Caco-2 (cell line): ENCODE measurements around the gene SNAPC4. TPM values are rescaled to one million over a fixed set of nuclear protein-coding genes. Genes with fewer than 3 reads are reported as not detected.

Experiments used
- Bru-seq: library from RNA; stranded (reverse); fragments of 400-500 nt; gene quantifications from one replicate; lab custom pipeline; 2021; lab: Mats Ljungman, UMichigan
- BruChase-seq, 2 experiments: library from RNA; stranded (reverse); fragments of 400-500 nt; gene quantifications; one replicate each; lab custom pipeline; 2021; lab: Mats Ljungman, UMichigan
- BruUV-seq: library from RNA; stranded (reverse); fragments of 400-500 nt; replicated peaks from 2 replicates; lab custom pipeline; 2021; lab: Mats Ljungman, UMichigan
- CTCF ChIA-PET: fragments of 300-600 bp; sonication (Branson Sonifier 250); formaldehyde crosslinking; loops from one replicate; lab custom pipeline; 2022; ENCODE audit warnings: antibody characterized with exemption; lab: Charles Lee
- POLR2A ChIA-PET: fragments of 300-600 bp; sonication (Branson Sonifier 250); formaldehyde crosslinking; loops from one replicate; lab custom pipeline; 2022; ENCODE audit warnings: antibody characterized with exemption; lab: Charles Lee
- DNase-seq, 2 experiments: peaks; one replicate each; pipeline versions ENCODE4 v3.0.0 to v3.0.0-alpha.2; 2020 to 2022
- H3K27me3 ChIP-seq: replicated peaks from 2 replicates; pipeline ENCODE4 v1.6.0; 2011; ENCODE audit warnings: low read length; ENCODE audit not compliant: control insufficient read depth, insufficient read depth
- H3K36me3 ChIP-seq: 2 replicates; pipeline ENCODE4 v1.5.1; 2011; ENCODE audit warnings: low read length; ENCODE audit not compliant: control insufficient read depth, insufficient read depth
- H3K4me1 ChIP-seq: fragments of 250-450 bp; sonication (Bioruptor Pico); 2 replicates; pipeline ENCODE4 v1.5.1; 2020; ENCODE audit warnings: mild to moderate bottlenecking
- H3K4me3 ChIP-seq: 2 replicates; pipeline ENCODE4 v1.5.1; 2011; ENCODE audit warnings: low read depth, mild to moderate bottlenecking, control low read depth, low read length
- H3K9me3 ChIP-seq: fragments of 250-450 bp; sonication (Bioruptor Pico); 2 replicates; pipeline ENCODE4 v1.5.1; 2020; ENCODE audit warnings: mild to moderate bottlenecking, moderate library complexity
- H3K27ac Mint-ChIP-seq: one replicate; pipeline ENCODE4 v1.8.0; 2022; ENCODE audit warnings: mixed read lengths; ENCODE audit not compliant: unreplicated experiment
- H3K27me3 Mint-ChIP-seq: one replicate; pipeline ENCODE4 v1.8.0; 2022; ENCODE audit warnings: mixed read lengths; ENCODE audit not compliant: insufficient read depth, unreplicated experiment
- H3K36me3 Mint-ChIP-seq: one replicate; pipeline ENCODE4 v1.8.0; 2022; ENCODE audit warnings: mild to moderate bottlenecking, mixed read lengths; ENCODE audit not compliant: insufficient read depth, unreplicated experiment
- H3K4me1 Mint-ChIP-seq: one replicate; pipeline ENCODE4 v1.8.0; 2022; ENCODE audit warnings: low read depth, mixed read lengths; ENCODE audit not compliant: unreplicated experiment
- H3K4me3 Mint-ChIP-seq: one replicate; pipeline ENCODE4 v1.8.0; 2022; ENCODE audit warnings: mild to moderate bottlenecking, moderate library complexity, mixed read lengths; ENCODE audit not compliant: unreplicated experiment
- H3K9me3 Mint-ChIP-seq: one replicate; pipeline ENCODE4 v1.8.0; 2022; ENCODE audit warnings: mixed read lengths; ENCODE audit not compliant: unreplicated experiment
- intact Hi-C: fragments of 100-400 bp; cut with micrococcal nuclease; formaldehyde crosslinking; loops from one replicate; pipeline ENCODE4 v1.10.0; 2022; ENCODE audit not compliant: unreplicated experiment
- long read RNA-seq: library from polyadenylated mRNA; stranded (forward); transcript quantifications from one replicate; pipeline ENCODE4 v2.0.0, GENCODE V29; 2022
- total RNA-seq: library from RNA; stranded (reverse); gene quantifications from 2 replicates; pipeline ENCODE4 v1.2.3, GENCODE V29; 2022
- TF ChIP-seq, protein P1 (sequence below), 2 experiments: fragments of 200-600 bp in 1 of 2; IDR thresholded peaks; 1 replicate in 1 of 2; 2 replicates in 1 of 2; pipeline versions ENCODE4 v1.5.1 to v1.8.0; 2011 to 2022; ENCODE audit warnings: antibody characterized with exemption in 1 of 2, control low read depth in 1 of 2, inconsistent platforms in 1 of 2, low read depth in 1 of 2, low read length in 1 of 2, mild to moderate bottlenecking in 1 of 2, moderate library complexity in 1 of 2; ENCODE audit not compliant: insufficient read depth in 1 of 2, severe bottlenecking in 1 of 2, unreplicated experiment in 1 of 2

SNAPC4 gene, protein sequence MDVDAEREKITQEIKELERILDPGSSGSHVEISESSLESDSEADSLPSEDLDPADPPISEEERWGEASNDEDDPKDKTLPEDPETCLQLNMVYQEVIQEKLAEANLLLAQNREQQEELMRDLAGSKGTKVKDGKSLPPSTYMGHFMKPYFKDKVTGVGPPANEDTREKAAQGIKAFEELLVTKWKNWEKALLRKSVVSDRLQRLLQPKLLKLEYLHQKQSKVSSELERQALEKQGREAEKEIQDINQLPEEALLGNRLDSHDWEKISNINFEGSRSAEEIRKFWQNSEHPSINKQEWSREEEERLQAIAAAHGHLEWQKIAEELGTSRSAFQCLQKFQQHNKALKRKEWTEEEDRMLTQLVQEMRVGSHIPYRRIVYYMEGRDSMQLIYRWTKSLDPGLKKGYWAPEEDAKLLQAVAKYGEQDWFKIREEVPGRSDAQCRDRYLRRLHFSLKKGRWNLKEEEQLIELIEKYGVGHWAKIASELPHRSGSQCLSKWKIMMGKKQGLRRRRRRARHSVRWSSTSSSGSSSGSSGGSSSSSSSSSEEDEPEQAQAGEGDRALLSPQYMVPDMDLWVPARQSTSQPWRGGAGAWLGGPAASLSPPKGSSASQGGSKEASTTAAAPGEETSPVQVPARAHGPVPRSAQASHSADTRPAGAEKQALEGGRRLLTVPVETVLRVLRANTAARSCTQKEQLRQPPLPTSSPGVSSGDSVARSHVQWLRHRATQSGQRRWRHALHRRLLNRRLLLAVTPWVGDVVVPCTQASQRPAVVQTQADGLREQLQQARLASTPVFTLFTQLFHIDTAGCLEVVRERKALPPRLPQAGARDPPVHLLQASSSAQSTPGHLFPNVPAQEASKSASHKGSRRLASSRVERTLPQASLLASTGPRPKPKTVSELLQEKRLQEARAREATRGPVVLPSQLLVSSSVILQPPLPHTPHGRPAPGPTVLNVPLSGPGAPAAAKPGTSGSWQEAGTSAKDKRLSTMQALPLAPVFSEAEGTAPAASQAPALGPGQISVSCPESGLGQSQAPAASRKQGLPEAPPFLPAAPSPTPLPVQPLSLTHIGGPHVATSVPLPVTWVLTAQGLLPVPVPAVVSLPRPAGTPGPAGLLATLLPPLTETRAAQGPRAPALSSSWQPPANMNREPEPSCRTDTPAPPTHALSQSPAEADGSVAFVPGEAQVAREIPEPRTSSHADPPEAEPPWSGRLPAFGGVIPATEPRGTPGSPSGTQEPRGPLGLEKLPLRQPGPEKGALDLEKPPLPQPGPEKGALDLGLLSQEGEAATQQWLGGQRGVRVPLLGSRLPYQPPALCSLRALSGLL (N-terminal part only)
- total RNA-seq (15.3 and 17.2 TPM in 2 replicates), Bru-seq, nascent RNA (percentile 63 among the genes with signal in this experiment), BruChase-seq, experiment 1, labeled RNA remaining after a 2-hour chase (percentile 77 among the genes with signal in this experiment), BruChase-seq, experiment 2, labeled RNA remaining after a 6-hour chase (percentile 78 among the genes with signal in this experiment)
- long read RNA-seq, partial matches to known transcripts = 14 of 21 reads
- long read RNA-seq, other reads (novel, unspliced or antisense) = 7 of 21 reads

DNA sequence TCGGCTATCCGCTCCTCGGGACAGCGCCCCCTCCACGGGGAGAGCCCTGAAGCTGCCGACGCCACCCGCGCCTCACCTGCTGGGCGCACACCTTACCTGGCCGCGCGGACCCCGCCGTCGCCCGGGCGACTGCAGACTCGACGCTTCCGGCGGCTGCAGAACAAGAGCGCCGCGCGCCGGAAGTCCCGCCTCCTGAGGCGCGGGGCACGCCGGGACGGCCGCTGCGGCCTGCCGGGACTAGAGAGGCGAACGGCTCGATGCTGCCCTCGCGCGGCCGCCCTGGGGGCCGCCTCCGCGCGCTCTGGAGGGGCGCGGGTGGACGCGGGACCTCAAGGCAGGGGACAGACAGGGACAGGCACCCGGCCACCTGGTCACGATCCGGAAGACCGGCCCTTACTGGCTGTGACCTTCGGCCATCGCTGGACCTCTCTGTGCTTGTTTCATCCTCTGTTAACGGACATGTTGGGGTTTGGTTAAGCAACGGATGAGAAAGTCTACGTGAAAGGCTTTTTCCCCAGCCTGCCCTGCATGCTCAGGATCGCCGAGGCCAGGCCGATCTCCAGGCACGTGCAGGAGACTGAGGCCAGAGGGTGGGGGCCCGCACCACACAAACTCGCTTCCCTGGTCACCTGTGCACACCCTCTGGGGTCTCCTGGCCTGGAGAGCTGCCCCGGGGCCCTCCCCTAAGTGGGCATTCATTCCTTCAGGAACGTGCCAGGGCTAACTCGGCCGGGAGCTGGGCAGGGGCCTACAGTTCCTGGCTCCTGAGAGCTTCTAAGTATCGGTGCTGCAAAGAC is at the start of gene SNAPC4:
SNAPC4 (minus strand) TSS at position 133 of the 797 bp plus-strand sequence. CDS start 1,742 bp downstream, outside the sequence.
- Mint-ChIP-seq H3K4me1 (peaks cover 20% of the 10 kb centered on the region), H3K27ac (peak within 1 kb of the TSS; percentile 90), H3K4me3 (peak within 1 kb of the TSS; percentile 91), H3K9me3 (no peaks in the 10 kb centered on the region), H3K27me3 (no peaks in the 10 kb centered on the region), H3K36me3 (peaks cover 79% of the 10 kb centered on the region)
- TF ChIP-seq, protein P1, sequence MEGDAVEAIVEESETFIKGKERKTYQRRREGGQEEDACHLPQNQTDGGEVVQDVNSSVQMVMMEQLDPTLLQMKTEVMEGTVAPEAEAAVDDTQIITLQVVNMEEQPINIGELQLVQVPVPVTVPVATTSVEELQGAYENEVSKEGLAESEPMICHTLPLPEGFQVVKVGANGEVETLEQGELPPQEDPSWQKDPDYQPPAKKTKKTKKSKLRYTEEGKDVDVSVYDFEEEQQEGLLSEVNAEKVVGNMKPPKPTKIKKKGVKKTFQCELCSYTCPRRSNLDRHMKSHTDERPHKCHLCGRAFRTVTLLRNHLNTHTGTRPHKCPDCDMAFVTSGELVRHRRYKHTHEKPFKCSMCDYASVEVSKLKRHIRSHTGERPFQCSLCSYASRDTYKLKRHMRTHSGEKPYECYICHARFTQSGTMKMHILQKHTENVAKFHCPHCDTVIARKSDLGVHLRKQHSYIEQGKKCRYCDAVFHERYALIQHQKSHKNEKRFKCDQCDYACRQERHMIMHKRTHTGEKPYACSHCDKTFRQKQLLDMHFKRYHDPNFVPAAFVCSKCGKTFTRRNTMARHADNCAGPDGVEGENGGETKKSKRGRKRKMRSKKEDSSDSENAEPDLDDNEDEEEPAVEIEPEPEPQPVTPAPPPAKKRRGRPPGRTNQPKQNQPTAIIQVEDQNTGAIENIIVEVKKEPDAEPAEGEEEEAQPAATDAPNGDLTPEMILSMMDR (IDR thresholded peaks at IDR 0.05; ENCODE audit: insufficient read depth in 1 of 2, low read depth in 1 of 2, low read length in 1 of 2, severe bottlenecking in 1 of 2, unreplicated experiment in 1 of 2) = peak; percentile 71 to 87
- intact Hi-C loops = loop anchor here (1.0 kb wide), 2 partner anchors 55 to 88 kb away; no protein-coding TSS in a partner anchor
- POLR2A ChIA-PET = interaction anchor here (0.5 to 1.1 kb wide), 2 partner anchors 10 to 66 kb away, joined by 4 to 12 read pairs; partner anchors contain the start of genes ENTR1 and PMPCA
- no peaks in the 10 kb centered on the region for H3K9me3 ChIP-seq
- no TSS peak for BruUV-seq
- DNase-seq = peak; percentile 85 to 93
- CTCF ChIA-PET = interaction anchor here (0.6 to 1.8 kb wide), 5 partner anchors 9 to 100 kb away, joined by 3 to 7 read pairs (median 4); no protein-coding TSS in a partner anchor
- no peaks in the 10 kb centered on the region for H3K27me3 ChIP-seq
- no peaks in the 10 kb centered on the region for H3K4me1 ChIP-seq
- H3K4me3 ChIP-seq = peak within 1 kb of the TSS; percentile 96
- H3K36me3 ChIP-seq = no peaks in the 10 kb centered on the region

DNA sequence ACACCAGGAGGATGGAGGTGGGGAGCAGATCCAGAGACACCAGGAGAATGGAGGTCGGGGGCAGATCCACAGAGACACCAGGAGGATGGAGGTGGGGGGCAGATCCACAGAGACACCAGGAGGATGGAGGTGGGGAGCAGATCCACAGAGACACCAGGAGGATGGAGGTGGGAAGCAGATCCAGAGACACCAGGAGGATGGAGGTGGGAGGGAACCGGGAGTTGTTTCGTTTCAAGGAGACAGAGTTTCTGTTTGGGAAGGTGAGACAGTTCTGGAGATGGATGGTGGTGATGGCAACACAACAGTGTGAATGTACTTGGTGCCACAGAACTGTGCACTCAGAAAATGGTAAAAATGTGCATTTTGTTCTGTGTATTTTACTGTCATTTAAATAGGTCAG is 48.7 kb upstream of the SNAPC4 start:
- no peak for DNase-seq
- Histone ChIP-seq H3K36me3 (peaks cover 3% of the 10 kb centered on the region; the same call in 1 of the 2 replicates), H3K27me3 (no peaks in the 10 kb centered on the region), H3K9me3 (no peaks in the 10 kb centered on the region), H3K4me3 (no peak overlapping the region), H3K4me1 (no peaks in the 10 kb centered on the region)
- intact Hi-C loops = no loop called here
- TF ChIP-seq, protein P1 (IDR thresholded peaks at IDR 0.05; ENCODE audit: insufficient read depth in 1 of 2, low read depth in 1 of 2, low read length in 1 of 2, severe bottlenecking in 1 of 2, unreplicated experiment in 1 of 2) = no peak
- ChIA-PET CTCF (no interaction called here), POLR2A (no interaction called here)
- no peaks in the 10 kb centered on the region for H3K27me3 Mint-ChIP-seq
- H3K36me3 Mint-ChIP-seq = peaks cover 100% of the 10 kb centered on the region
- BruUV-seq = no TSS peak
- no peak overlapping the region for H3K4me3 Mint-ChIP-seq
- H3K4me1 Mint-ChIP-seq = no peaks in the 10 kb centered on the region
- H3K9me3 Mint-ChIP-seq = no peaks in the 10 kb centered on the region
- H3K27ac Mint-ChIP-seq = peak overlapping the region; percentile 30
